HepG2 (cell line): Measurements from ENCODE around the gene DHFR2. TPM values are rescaled to one million over a fixed set of nuclear protein-coding genes. Genes with fewer than 3 reads are reported as not detected.

Experiments
- ATAC-seq: fragments of 200-7000 bp; cut with Tn5 transposase; 3 replicates; pipeline ENCODE4 v1.9.1; 2020; ENCODE audit warnings: mild to moderate bottlenecking, moderate library complexity
- BruUV-seq: library from RNA; stranded (reverse); fragments of 400-500 nt; replicated peaks from 2 replicates; lab custom pipeline; 2021; lab: Mats Ljungman, UMichigan
- CTCF ChIA-PET: fragments of 300-600 bp; formaldehyde crosslinking; extraction: SDS; loops from one replicate; lab custom pipeline; 2021; ENCODE audit warnings: low total read pairs, inconsistent platforms, low intra/inter-chr PET ratio; lab: Yijun Ruan, JAX
- POLR2A ChIA-PET: fragments of 350-600 bp; sonication (Branson Sonifier 250); formaldehyde crosslinking; loops from one replicate; lab custom pipeline; 2020; ENCODE audit warnings: antibody characterized with exemption, inconsistent platforms; lab: Yijun Ruan, JAX
- DNase-seq: peaks from one replicate; pipeline ENCODE4 v3.0.0-alpha.2; 2015; ENCODE audit warnings: low spot score
- FAIRE-seq: peaks from 3 replicates; lab custom pipeline; 2011; peaks lifted over from hg19 to GRCh38; lab: Jason Lieb, UNC
- H2AFZ ChIP-seq: one replicate; pipeline ENCODE4 v1.6.1; 2011; ENCODE audit warnings: low read length, inconsistent platforms
- H3K27ac ChIP-seq: fragments of 300-600 bp; 3 replicates; pipeline ENCODE4 v1.8.0; 2011; ENCODE audit warnings: mixed run types, mild to moderate bottlenecking, mixed read lengths, low read length, inconsistent platforms; ENCODE audit not compliant: insufficient read depth; ENCODE audit errors: extremely low read length
- H3K27me3 ChIP-seq, 2 experiments: fragments of 200-600 bp in 1 of 2; 2 replicates in 1 of 2; 3 replicates in 1 of 2; pipeline versions ENCODE4 v1.6.0 to v1.8.0; 2011; ENCODE audit warnings: low read length in 2 of 2, mild to moderate bottlenecking in 2 of 2, moderate library complexity in 2 of 2, inconsistent platforms in 1 of 2; ENCODE audit not compliant: insufficient read depth in 2 of 2, control insufficient read depth in 1 of 2
- H3K36me3 ChIP-seq, 2 experiments: fragments of 200-600 bp in 1 of 2; replicated peaks in 1 of 2; 2 replicates in 1 of 2; 3 replicates in 1 of 2; pipeline versions ENCODE4 v1.5.1 to v1.8.0; 2011; ENCODE audit warnings: low read length in 2 of 2, inconsistent platforms in 1 of 2; ENCODE audit not compliant: insufficient read depth in 2 of 2, control insufficient read depth in 1 of 2
- H3K4me1 ChIP-seq: 2 replicates; pipeline ENCODE4 v1.5.1; 2012; ENCODE audit warnings: low read length, inconsistent platforms; ENCODE audit not compliant: insufficient read depth
- H3K4me2 ChIP-seq: 2 replicates; pipeline ENCODE4 v1.6.0; 2011; ENCODE audit warnings: low read depth, low read length, inconsistent platforms
- H3K4me3 ChIP-seq, 3 experiments: fragments of 200-600 bp in 1 of 3; sonication (generic), shearing (Covaris generic) in 1 of 3; replicated peaks in 1 of 3; 2 replicates each; pipeline ENCODE4 v1.5.1; 2011 to 2016; ENCODE audit warnings: low read length in 3 of 3, inconsistent platforms in 2 of 3, low read depth in 2 of 3, mild to moderate bottlenecking in 2 of 3, control low read depth in 1 of 3, mixed read lengths in 1 of 3; ENCODE audit not compliant: insufficient read depth in 1 of 3
- H3K79me2 ChIP-seq: one replicate; pipeline ENCODE4 v1.6.1; 2011; ENCODE audit warnings: low read length, inconsistent platforms; ENCODE audit not compliant: insufficient read depth
- H3K9ac ChIP-seq: 2 replicates; pipeline ENCODE4 v1.6.0; 2011; ENCODE audit warnings: mild to moderate bottlenecking, low read depth, low read length, inconsistent platforms; ENCODE audit not compliant: insufficient read depth
- H3K9me3 ChIP-seq: 2 replicates; pipeline ENCODE4 v1.5.1; 2012; ENCODE audit warnings: mild to moderate bottlenecking, low read length
- H4K20me1 ChIP-seq: 2 replicates; pipeline ENCODE4 v1.6.0; 2011; ENCODE audit warnings: inconsistent platforms, mild to moderate bottlenecking, low read length, moderate library complexity; ENCODE audit not compliant: insufficient read depth
- ARID3A ChIP-seq: IDR thresholded peaks from 2 replicates; pipeline ENCODE4 v1.6.1; 2012; ENCODE audit warnings: low read depth, low read length, improper control_type of control experiment
- CTCF ChIP-seq: sonication (generic); formaldehyde crosslinking; IDR thresholded peaks from 2 replicates; pipeline ENCODE4 v1.5.0; 2020; ENCODE audit warnings: mild to moderate bottlenecking, missing genetic modification reagents, moderate library complexity
- GATAD2A ChIP-seq: IDR thresholded peaks from 2 replicates; pipeline ENCODE4 v1.6.1; 2016
- STAG1 ChIP-seq: sonication (generic); formaldehyde crosslinking; IDR thresholded peaks from 2 replicates; pipeline ENCODE4 v1.4.0; 2020; ENCODE audit warnings: missing genetic modification reagents
- YY1 ChIP-seq: IDR thresholded peaks from 2 replicates; pipeline ENCODE4 v1.6.1; 2011; ENCODE audit warnings: low read length, low read depth, moderate library complexity, mild to moderate bottlenecking; ENCODE audit not compliant: insufficient read depth, insufficient replicate concordance
- ZNF781 ChIP-seq: sonication (generic); formaldehyde crosslinking; IDR thresholded peaks from 2 replicates; pipeline ENCODE4 v1.5.1; 2020; ENCODE audit warnings: borderline replicate concordance, mild to moderate bottlenecking, missing genetic modification reagents; ENCODE audit errors: not compliant biosample characterization
- WGBS: methylation state at CpG from one replicate; pipeline ENCODE4 v1.1.6; 2017; ENCODE audit warnings: low lambda C conversion rate; 5-methylcytosine and 5-hydroxymethylcytosine counted together
- in situ Hi-C: cut with HindIII; loops from 2 replicates; pipeline ENCODE4 v1.10.0; 2017; ENCODE audit warnings: low pct_unique_long_range_greater_than_20kb; ENCODE audit not compliant: extremely low pct_ligation_motif_present
- intact Hi-C: fragments of 100-400 bp; cut with micrococcal nuclease; formaldehyde crosslinking; loops from one replicate; pipeline ENCODE4 v1.10.0; 2022; ENCODE audit not compliant: unreplicated experiment
- polyA plus RNA-seq, 8 experiments: library from polyadenylated mRNA; depleted of rRNA in 3 of 8; stranded (reverse) in 7 of 8; unstranded in 1 of 8; fragments of >200 nt; fragmentation: Illumina TruSeq in 4 of 8; extraction: Trizol in 4 of 8; gene quantifications; 2 replicates each; pipeline versions ENCODE4 v1.2.1 to v1.2.3, GENCODE V29; 2011 to 2016; ENCODE audit warnings: low read depth in 4 of 8, missing spikeins in 1 of 8, mixed read lengths in 1 of 8; ENCODE audit not compliant: insufficient read depth in 1 of 8
- total RNA-seq, 5 experiments: library from RNA; depleted of rRNA; stranded (reverse); fragments of >200 nt; fragmentation: Illumina TruSeq; extraction: Trizol; gene quantifications; 2 replicates each; pipeline ENCODE4 v1.2.3, GENCODE V29; 2016; ENCODE audit warnings: low read depth in 1 of 5

Gene DHFR2
- total and polyA plus RNA-seq, 2 of the 13 experiments (the other 11 are each of a cell fraction or from before 2014, with no cell fraction given), result 1.4 to 4.6 TPM

GRCh38 chr3:94069194-94069813 is 6.6 kb upstream of the DHFR2 start:
- H3K36me3 ChIP-seq, result peaks cover 0 to 12% of the 10 kb centered on the region in 2 experiments; a peak in 2 of 5 replicates
- POLR2A ChIA-PET, result interaction anchor here (0.9 kb wide), 1 partner anchor 33 kb away, joined by 6 read pairs; no protein-coding TSS in a partner anchor
- H3K27ac ChIP-seq, result no peak overlapping the region
- intact Hi-C loops (loop anchor here (1.0 to 10.0 kb wide), 2 partner anchors 65 to 165 kb away; no protein-coding TSS in a partner anchor), in situ Hi-C loops (loop anchor here (10.0 kb wide), 1 partner anchor 65 kb away; no protein-coding TSS in a partner anchor)
- FAIRE-seq (no peak), DNase-seq (peak; percentile 3), ATAC-seq (no peak)
- H3K4me1 ChIP-seq, result peaks cover 9% of the 10 kb centered on the region
- H3K4me3 ChIP-seq, result no peak overlapping the region
- no TSS peak for BruUV-seq
- TF ChIP-seq ARID3A (peak; percentile 77; the same call in 1 of the 2 replicates), STAG1 (CRISPR knock-in tag) (peak; percentile 43), ZNF781 (CRISPR knock-in tag) (no peak), YY1 (no peak), GATAD2A (no peak), CTCF (CRISPR knock-in tag) (peak; percentile 39)
- peaks cover 4% of the 10 kb centered on the region for H3K79me2 ChIP-seq
- H3K4me2 ChIP-seq, result no peak overlapping the region
- no peaks in the 10 kb centered on the region for H4K20me1 ChIP-seq
- H3K9ac ChIP-seq, result no peak overlapping the region
- peaks cover 10% of the 10 kb centered on the region; the same call in 1 of the 2 replicates for H3K9me3 ChIP-seq
- CTCF ChIA-PET, result interaction anchor here (1.8 to 4.2 kb wide), 2 partner anchors 33 to 65 kb away, joined by 4 to 25 read pairs; no protein-coding TSS in a partner anchor
- H2AFZ ChIP-seq, result no peak overlapping the region
- no peaks in the 10 kb centered on the region for H3K27me3 ChIP-seq
- WGBS, result 44% methylated on average over 4 of the region's 4 CpGs
